Liver (tissue), 9 donors: ENCODE results near the gene ABCC5. TPM values are rescaled to one million over a fixed set of nuclear protein-coding genes. Genes with fewer than 3 reads are reported as not detected.

Source experiments
- DNase-seq: peaks from one replicate; pipeline ENCODE4 v3.0.0-alpha.2; 2017; ENCODE audit warnings: low spot score
- H3K27ac ChIP-seq, 2 donors: one replicate each; pipeline ENCODE4 v1.7.0; 2013; ENCODE audit warnings: inconsistent platforms in 2 of 2, low read length in 2 of 2, control low read depth in 1 of 2, low read depth in 1 of 2, mild to moderate bottlenecking in 1 of 2
- H3K27me3 ChIP-seq, 4 donors: one replicate each; pipeline versions ENCODE4 v1.6.1 to v1.7.0; 2013; ENCODE audit warnings: low read length in 3 of 4, inconsistent platforms in 1 of 4, mild to moderate bottlenecking in 1 of 4, moderate library complexity in 1 of 4; ENCODE audit not compliant: control insufficient read depth in 4 of 4, insufficient read depth in 4 of 4
- H3K36me3 ChIP-seq, 4 donors: one replicate each; pipeline versions ENCODE4 v1.6.1 to v1.7.0; 2013; ENCODE audit warnings: low read length in 3 of 4, mild to moderate bottlenecking in 3 of 4, low read depth in 1 of 4, moderate library complexity in 1 of 4; ENCODE audit not compliant: control insufficient read depth in 4 of 4, insufficient read depth in 3 of 4
- H3K4me1 ChIP-seq, 4 donors: one replicate each; pipeline versions ENCODE4 v1.6.1 to v1.7.0; 2013; ENCODE audit warnings: low read length in 3 of 4, mild to moderate bottlenecking in 3 of 4, moderate library complexity in 1 of 4; ENCODE audit not compliant: control insufficient read depth in 4 of 4, insufficient read depth in 4 of 4
- H3K4me3 ChIP-seq, 3 donors: one replicate each; pipeline versions ENCODE4 v1.6.1 to v1.7.0; 2013; ENCODE audit warnings: low read length in 3 of 3, control low read depth in 1 of 3, low read depth in 1 of 3, mild to moderate bottlenecking in 1 of 3
- H3K9ac ChIP-seq, 2 donors: one replicate each; pipeline ENCODE4 v1.7.0; 2013; ENCODE audit warnings: low read length in 2 of 2, mild to moderate bottlenecking in 2 of 2, moderate library complexity in 2 of 2, control low read depth in 1 of 2, low read depth in 1 of 2
- H3K9me3 ChIP-seq, 4 donors: one replicate each; pipeline versions ENCODE4 v1.6.1 to v1.7.0; 2013; ENCODE audit warnings: low read length in 3 of 4; ENCODE audit not compliant: control insufficient read depth in 4 of 4
- EGR1 ChIP-seq, 2 donors: IDR thresholded peaks; 2 replicates each; pipeline ENCODE4 v1.6.1; 2016 to 2018; ENCODE audit warnings: antibody characterized with exemption in 2 of 2, low read depth in 2 of 2
- FOXA1 ChIP-seq: IDR thresholded peaks from 2 replicates; pipeline ENCODE4 v1.6.1; 2016; ENCODE audit warnings: antibody characterized with exemption
- FOXA2 ChIP-seq: IDR thresholded peaks from 2 replicates; pipeline ENCODE4 v1.6.1; 2016; ENCODE audit warnings: antibody characterized with exemption
- GABPA ChIP-seq, 2 donors: IDR thresholded peaks in 1 of 2; conservative IDR thresholded peaks in 1 of 2; 2 replicates each; pipeline ENCODE4 v1.6.1; 2016; ENCODE audit warnings: antibody characterized with exemption in 2 of 2, mild to moderate bottlenecking in 1 of 2, moderate library complexity in 1 of 2
- HNF4A ChIP-seq, 2 donors: conservative IDR thresholded peaks; 2 replicates each; pipeline ENCODE4 v1.6.1; 2016; ENCODE audit warnings: antibody characterized with exemption in 2 of 2, mild to moderate bottlenecking in 2 of 2
- HNF4G ChIP-seq: IDR thresholded peaks from 2 replicates; pipeline ENCODE4 v1.6.1; 2016; ENCODE audit warnings: antibody characterized with exemption
- JUND ChIP-seq, 2 donors: IDR thresholded peaks; 2 replicates each; pipeline ENCODE4 v1.6.1; 2016; ENCODE audit warnings: antibody characterized with exemption in 2 of 2
- MAX ChIP-seq: IDR thresholded peaks from 2 replicates; pipeline ENCODE4 v1.6.1; 2016; ENCODE audit warnings: antibody characterized with exemption
- NR2F2 ChIP-seq: IDR thresholded peaks from 2 replicates; pipeline ENCODE4 v1.6.1; 2016; ENCODE audit warnings: antibody characterized with exemption
- RAD21 ChIP-seq, 2 donors: IDR thresholded peaks; 2 replicates each; pipeline ENCODE4 v1.6.1; 2016; ENCODE audit warnings: antibody characterized with exemption in 2 of 2, mild to moderate bottlenecking in 2 of 2
- REST ChIP-seq: IDR thresholded peaks from 2 replicates; pipeline ENCODE4 v1.6.1; 2016; ENCODE audit warnings: antibody characterized with exemption, mild to moderate bottlenecking
- RXRA ChIP-seq, 2 donors: IDR thresholded peaks; 2 replicates each; pipeline ENCODE4 v1.6.1; 2017 to 2018; ENCODE audit warnings: antibody characterized with exemption in 2 of 2, mild to moderate bottlenecking in 1 of 2
- SP1 ChIP-seq: IDR thresholded peaks from 2 replicates; pipeline ENCODE4 v1.6.1; 2018; ENCODE audit warnings: antibody characterized with exemption, mild to moderate bottlenecking
- TAF1 ChIP-seq: conservative IDR thresholded peaks from 2 replicates; pipeline ENCODE4 v1.6.1; 2016; ENCODE audit warnings: antibody characterized with exemption, mild to moderate bottlenecking
- YY1 ChIP-seq: IDR thresholded peaks from 2 replicates; pipeline ENCODE4 v1.6.1; 2016; ENCODE audit warnings: antibody characterized with exemption, mild to moderate bottlenecking
- WGBS: extraction: QIAGEN DNeasy Blood & Tissue Kit; methylation state at CpG from one replicate; pipeline ENCODE4 v1.1.7; 2013; 5-methylcytosine and 5-hydroxymethylcytosine counted together
- polyA plus RNA-seq, 2 donors: library from polyadenylated mRNA; stranded (reverse) in 1 of 2; unstranded in 1 of 2; fragments of 200-250 nt in 1 of 2; fragments of >200 nt in 1 of 2; fragmentation: Nextera tagmentation in 1 of 2; extraction: Ambion mirVana in 1 of 2; gene quantifications; one replicate each; pipeline versions ENCODE4 v1.2.1 to v1.2.3, GENCODE V29; 2013 to 2015
- total RNA-seq, 2 donors: library from RNA; depleted of rRNA; stranded (reverse); fragments of >200 nt; gene quantifications; one replicate each; pipeline ENCODE4 v1.2.3, GENCODE V29; 2014
- TF ChIP-seq, protein P1 (sequence below): IDR thresholded peaks from 2 replicates; pipeline ENCODE4 v1.6.1; 2016; ENCODE audit warnings: antibody characterized with exemption
- TF ChIP-seq, protein P2 (sequence below): fragments of 150-350 bp; IDR thresholded peaks from 2 replicates; pipeline ENCODE4 v1.5.1; 2017; ENCODE audit warnings: improper control_type of control experiment, low read depth, low read length; ENCODE audit not compliant: missing input control
- donor health status: healthy.
- donor health status: healthy.
- donor health status: healthy.
- donor health status: healthy.
- donor health status: healthy.

The ABCC5 gene
- total and polyA plus RNA-seq, 4 donors: 2.8 to 35.7 (median 8.1) TPM

DNA sequence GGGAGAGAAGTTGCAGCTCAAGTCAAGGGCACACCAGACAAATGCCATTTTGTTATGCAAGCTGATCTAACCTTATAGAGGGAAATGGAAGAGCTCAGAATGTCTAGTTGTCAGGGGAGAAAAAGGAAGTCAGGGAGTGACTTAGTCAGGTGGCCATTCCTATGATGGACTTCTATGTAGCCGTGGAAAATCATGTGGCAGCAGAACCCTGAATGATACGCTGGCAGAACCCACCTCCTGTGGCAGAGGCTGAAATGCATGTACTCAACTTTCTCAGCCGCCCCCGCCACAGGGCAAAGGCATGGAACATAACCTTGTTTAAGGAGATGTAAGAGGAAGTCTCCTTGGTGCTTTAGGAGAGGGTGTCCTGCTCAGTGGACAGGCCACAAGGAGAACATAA is 95.3 kb downstream of the ABCC5 start:
- H3K27me3 ChIP-seq: no peaks in the 10 kb centered on the region
- no peak overlapping the region for H3K9ac ChIP-seq
- H3K27ac ChIP-seq: no peak overlapping the region
- H3K36me3 ChIP-seq: peaks cover 0 to 9% (median 4%) of the 10 kb centered on the region in 4 donors
- H3K9me3 ChIP-seq: no peaks in the 10 kb centered on the region
- no peak for DNase-seq
- TF ChIP-seq RXRA (IDR thresholded peaks at IDR 0.05) (no peak), EGR1 (IDR thresholded peaks at IDR 0.05; ENCODE audit: low read depth in 2 of 2) (no peak), GABPA (IDR thresholded peaks at IDR 0.05 in 1 of 2, conservative IDR thresholded peaks at IDR 0.05 in 1 of 2) (no peak), FOXA2 (no peak), REST (no peak), JUND (IDR thresholded peaks at IDR 0.05) (no peak), YY1 (no peak), HNF4A (conservative IDR thresholded peaks at IDR 0.05) (no peak), NR2F2 (no peak), HNF4G (no peak), FOXA1 (no peak), SP1 (no peak), TAF1 (no peak), RAD21 (IDR thresholded peaks at IDR 0.05) (no peak)
- 95% methylated on average over 4 of the region's 4 CpGs for WGBS
- no peak overlapping the region for H3K4me3 ChIP-seq
- peaks cover 0 to 7% (median 5%) of the 10 kb centered on the region in 4 donors for H3K4me1 ChIP-seq

- Histone ChIP-seq H3K27me3 (no peaks in the 10 kb centered on the region), H3K4me3 (no peak overlapping the region), H3K9ac (no peak overlapping the region), H3K9me3 (no peaks in the 10 kb centered on the region), H3K4me1 (no peaks in the 10 kb centered on the region), H3K36me3 (peaks cover 0 to 9% (median 4%) of the 10 kb centered on the region in 4 donors), H3K27ac (no peak overlapping the region)
- TF ChIP-seq, protein P1, sequence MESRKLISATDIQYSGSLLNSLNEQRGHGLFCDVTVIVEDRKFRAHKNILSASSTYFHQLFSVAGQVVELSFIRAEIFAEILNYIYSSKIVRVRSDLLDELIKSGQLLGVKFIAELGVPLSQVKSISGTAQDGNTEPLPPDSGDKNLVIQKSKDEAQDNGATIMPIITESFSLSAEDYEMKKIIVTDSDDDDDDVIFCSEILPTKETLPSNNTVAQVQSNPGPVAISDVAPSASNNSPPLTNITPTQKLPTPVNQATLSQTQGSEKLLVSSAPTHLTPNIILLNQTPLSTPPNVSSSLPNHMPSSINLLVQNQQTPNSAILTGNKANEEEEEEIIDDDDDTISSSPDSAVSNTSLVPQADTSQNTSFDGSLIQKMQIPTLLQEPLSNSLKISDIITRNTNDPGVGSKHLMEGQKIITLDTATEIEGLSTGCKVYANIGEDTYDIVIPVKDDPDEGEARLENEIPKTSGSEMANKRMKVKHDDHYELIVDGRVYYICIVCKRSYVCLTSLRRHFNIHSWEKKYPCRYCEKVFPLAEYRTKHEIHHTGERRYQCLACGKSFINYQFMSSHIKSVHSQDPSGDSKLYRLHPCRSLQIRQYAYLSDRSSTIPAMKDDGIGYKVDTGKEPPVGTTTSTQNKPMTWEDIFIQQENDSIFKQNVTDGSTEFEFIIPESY: no peak
- TF ChIP-seq SP1 (no peak), YY1 (no peak), JUND (IDR thresholded peaks at IDR 0.05) (no peak), RXRA (IDR thresholded peaks at IDR 0.05) (no peak), HNF4A (conservative IDR thresholded peaks at IDR 0.05) (no peak), FOXA2 (no peak), TAF1 (no peak), REST (no peak), RAD21 (IDR thresholded peaks at IDR 0.05) (no peak), MAX (no peak)
- TF ChIP-seq, protein P2, sequence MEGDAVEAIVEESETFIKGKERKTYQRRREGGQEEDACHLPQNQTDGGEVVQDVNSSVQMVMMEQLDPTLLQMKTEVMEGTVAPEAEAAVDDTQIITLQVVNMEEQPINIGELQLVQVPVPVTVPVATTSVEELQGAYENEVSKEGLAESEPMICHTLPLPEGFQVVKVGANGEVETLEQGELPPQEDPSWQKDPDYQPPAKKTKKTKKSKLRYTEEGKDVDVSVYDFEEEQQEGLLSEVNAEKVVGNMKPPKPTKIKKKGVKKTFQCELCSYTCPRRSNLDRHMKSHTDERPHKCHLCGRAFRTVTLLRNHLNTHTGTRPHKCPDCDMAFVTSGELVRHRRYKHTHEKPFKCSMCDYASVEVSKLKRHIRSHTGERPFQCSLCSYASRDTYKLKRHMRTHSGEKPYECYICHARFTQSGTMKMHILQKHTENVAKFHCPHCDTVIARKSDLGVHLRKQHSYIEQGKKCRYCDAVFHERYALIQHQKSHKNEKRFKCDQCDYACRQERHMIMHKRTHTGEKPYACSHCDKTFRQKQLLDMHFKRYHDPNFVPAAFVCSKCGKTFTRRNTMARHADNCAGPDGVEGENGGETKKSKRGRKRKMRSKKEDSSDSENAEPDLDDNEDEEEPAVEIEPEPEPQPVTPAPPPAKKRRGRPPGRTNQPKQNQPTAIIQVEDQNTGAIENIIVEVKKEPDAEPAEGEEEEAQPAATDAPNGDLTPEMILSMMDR: no peak
- WGBS: 96% methylated on average over 15 of the region's 15 CpGs
- DNase-seq: no peak
These were observed 96.6 kb downstream of the ABCC5 start for GRCh38 chr3:183921096-183921495.
